H1 (cell line): ENCODE data around the gene PSME3.

Experiments
- CTCF ChIP-seq, 3 experiments: IDR thresholded peaks; 1 replicate in 2 of 3; 2 replicates in 1 of 3; pipeline versions ENCODE4 v1.5.1 to v1.6.1; 2011; ENCODE audit warnings: low read length in 3 of 3, mild to moderate bottlenecking in 3 of 3, inconsistent platforms in 2 of 3, low read depth in 1 of 3, moderate library complexity in 1 of 3; ENCODE audit not compliant: insufficient read depth in 1 of 3; ENCODE audit errors: control extremely low read depth in 1 of 3
- EZH2 ChIP-seq: fragments of 200-600 bp; sonication (generic); IDR thresholded peaks from 2 replicates; pipeline ENCODE4 v1.7.1; 2012; ENCODE audit warnings: low read depth, mild to moderate bottlenecking, moderate library complexity, low read length, inconsistent platforms; ENCODE audit not compliant: severe bottlenecking
- POLR2A ChIP-seq, 2 experiments: IDR thresholded peaks; 1 replicate in 1 of 2; 2 replicates in 1 of 2; pipeline ENCODE4 v1.6.1; 2011; ENCODE audit warnings: low read depth in 2 of 2, low read length in 2 of 2, mild to moderate bottlenecking in 2 of 2; ENCODE audit errors: control extremely low read depth in 1 of 2
- POLR2AphosphoS5 ChIP-seq: IDR thresholded peaks from 2 replicates; pipeline ENCODE4 v1.6.1; 2011; ENCODE audit warnings: low read depth, low read length
- POU5F1 ChIP-seq: IDR thresholded peaks from 2 replicates; pipeline ENCODE4 v1.6.1; 2011; ENCODE audit warnings: low read depth, mild to moderate bottlenecking, low read length, moderate library complexity

GRCh38 chr17:42792545-42792944, 40.7 kb upstream of the PSME3 start:
- no peak for TF ChIP-seq CTCF (IDR thresholded peaks at IDR 0.05; ENCODE audit: control extremely low read depth in 1 of 3, insufficient read depth in 1 of 3, low read depth in 1 of 3, low read length in 3 of 3)
- TF ChIP-seq POLR2A (IDR thresholded peaks at IDR 0.05; ENCODE audit: control extremely low read depth in 1 of 2, low read depth in 2 of 2, low read length in 2 of 2): no peak
- TF ChIP-seq POLR2AphosphoS5: no peak
- TF ChIP-seq EZH2: no peak
- TF ChIP-seq POU5F1: no peak
